SKM-1 treated with dmso at 0.1 percent for 144 hours (cell line): ENCODE measurements around the gene PSMD5.

Source experiments
- DNase-seq: peaks from one replicate; lab custom pipeline; 2025; ENCODE audit not compliant: unreplicated experiment; lab: John Stamatoyannopoulos, UW

The PSMD5 gene

GRCh38 chr9:120855827-120856670 is 13.3 kb upstream of the PSMD5 start:
- DNase-seq: no peak

DNA sequence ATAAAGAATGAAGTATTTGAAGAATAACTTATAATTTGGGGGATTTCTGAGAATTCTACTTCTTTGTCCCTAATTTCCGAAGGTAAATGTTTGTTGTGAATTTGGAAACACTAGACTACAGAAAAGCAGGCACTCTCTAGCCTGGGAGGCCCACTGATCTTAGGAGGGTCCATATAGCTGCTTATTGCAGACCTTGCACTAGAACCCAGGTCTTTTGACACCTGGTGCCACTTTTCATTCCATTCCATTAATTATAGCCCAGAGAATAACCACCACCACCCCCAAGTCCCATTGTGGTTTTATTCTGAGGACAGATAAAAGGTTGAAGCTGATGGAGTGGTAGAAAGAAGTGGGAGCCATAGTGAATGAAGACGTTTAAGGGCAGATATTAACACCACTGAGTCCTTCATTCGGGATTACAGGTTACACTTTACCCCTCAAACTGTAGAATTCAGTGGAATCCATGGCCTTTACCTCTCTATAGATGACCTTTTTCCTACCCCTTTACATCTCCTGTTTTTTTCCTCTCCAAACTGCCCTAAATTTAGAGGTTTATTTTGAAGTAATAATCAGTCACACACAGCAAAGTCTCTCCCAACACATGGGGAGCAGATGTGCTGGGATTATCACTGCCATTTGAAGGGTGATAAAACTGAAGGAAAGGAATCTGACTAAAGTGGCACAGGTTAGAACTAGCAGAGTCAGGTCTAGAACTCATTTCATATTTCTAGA is 12.0 kb upstream of the PSMD5 start:
- DNase-seq: no peak

DNA sequence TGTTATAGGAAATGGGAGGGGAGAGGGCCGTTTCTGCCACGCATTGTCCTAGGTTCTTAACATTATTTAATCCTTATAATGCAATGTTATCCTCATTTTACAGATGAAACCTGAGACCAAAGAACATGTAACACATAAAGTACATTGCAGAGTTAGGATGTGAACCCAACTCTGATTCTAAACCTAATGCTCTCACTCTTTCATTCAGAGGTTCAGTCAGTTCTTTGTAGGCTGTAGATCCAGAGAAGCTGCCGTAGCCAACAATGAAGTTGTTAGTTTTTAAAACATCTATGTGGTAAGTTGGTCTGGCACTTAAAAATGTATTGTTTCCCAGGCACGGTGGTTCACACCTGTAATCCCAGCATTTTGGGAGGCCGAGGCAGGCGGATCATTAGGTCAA is 10.5 kb upstream of the PSMD5 start:
- DNase-seq: no peak

- no peak for DNase-seq
Observed at GRCh38 chr9:120852240-120853010, 9.7 kb upstream of the PSMD5 start.

- no peak for DNase-seq
Observed at GRCh38 chr9:120851449-120851848, 8.7 kb upstream of the PSMD5 start.

GRCh38 chr9:120850315-120850714 is 7.6 kb upstream of the PSMD5 start:
- DNase-seq: no peak

DNA sequence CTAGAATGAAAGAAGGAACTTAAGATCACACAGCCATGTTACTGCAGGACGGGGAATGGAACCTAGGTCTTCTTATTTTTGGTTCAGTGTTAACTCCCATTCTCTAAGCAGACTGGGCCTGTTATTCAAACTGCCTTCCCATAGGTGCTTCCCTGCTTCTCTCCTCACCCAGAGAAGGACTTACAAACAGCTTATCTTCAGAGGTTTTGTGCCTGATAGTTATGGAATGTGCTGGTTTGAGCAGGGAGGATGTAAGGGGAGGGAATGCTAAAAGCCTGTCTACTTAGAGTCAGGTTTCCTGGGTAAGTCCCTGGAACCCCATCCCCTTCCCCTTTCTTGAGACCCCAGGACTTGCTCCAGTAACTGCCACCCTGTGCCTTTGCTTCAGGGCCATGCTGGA is 4.2 kb upstream of the PSMD5 start:
- DNase-seq: no peak

DNA sequence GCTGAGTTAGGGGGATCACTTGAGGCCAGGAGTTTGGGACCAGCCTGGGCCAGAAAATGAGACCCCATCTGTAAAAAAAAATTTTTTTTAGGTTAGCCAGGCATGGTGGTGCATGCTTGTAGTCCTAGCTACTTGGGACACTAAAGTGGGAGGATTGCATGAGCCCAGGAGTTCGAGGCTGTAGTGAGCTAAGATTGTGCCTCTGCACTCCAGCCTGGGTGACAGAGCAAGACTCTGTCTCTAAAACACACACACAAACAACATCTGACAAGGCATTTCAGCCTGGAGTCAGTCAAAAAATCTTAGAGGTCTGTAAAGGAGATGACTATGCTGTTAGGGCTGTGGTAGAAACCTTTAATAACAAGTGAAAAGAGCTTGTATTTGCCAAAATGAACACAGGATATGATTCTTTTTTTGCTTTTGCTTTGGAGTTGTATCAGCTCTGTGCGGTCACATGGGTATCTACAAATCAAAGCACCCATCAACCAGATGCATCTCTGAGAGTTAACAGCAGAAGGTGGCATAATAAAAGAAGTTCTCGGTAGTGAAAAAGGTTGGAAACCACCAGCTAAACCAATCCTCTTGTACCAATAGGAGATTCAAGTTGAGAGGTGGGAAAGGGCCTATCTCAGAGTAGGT is 3.6 kb upstream of the PSMD5 start:
- DNase-seq: no peak

GRCh38 chr9:120845255-120845654 is 2.5 kb upstream of the PSMD5 start:
- no peak for DNase-seq

GRCh38 chr9:120841930-120842684 is 615 bp downstream of the PSMD5 start:
- no peak for DNase-seq

DNA sequence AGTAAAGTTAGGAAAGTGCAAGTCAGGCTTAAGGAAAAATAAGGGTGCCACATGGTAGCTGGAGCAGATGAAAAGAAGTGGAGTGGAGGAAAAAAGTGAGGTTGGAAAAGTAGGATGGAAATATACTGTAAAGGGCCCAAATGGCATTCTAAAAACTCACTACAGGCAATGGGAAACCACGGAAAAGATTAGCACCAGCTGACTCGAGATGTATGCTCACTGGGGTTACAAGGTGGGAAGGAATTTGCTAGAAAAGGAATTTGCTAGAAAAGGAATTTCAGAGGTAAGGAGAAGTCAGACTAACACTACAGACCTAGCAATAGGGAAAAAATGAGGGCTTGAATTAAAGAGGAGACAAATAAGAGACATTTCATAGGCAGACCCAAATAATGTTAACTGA is 3.6 kb downstream of the PSMD5 start:
- DNase-seq: no peak

GRCh38 chr9:120837921-120838320 is 4.8 kb downstream of the PSMD5 start:
- DNase-seq: no peak

DNA sequence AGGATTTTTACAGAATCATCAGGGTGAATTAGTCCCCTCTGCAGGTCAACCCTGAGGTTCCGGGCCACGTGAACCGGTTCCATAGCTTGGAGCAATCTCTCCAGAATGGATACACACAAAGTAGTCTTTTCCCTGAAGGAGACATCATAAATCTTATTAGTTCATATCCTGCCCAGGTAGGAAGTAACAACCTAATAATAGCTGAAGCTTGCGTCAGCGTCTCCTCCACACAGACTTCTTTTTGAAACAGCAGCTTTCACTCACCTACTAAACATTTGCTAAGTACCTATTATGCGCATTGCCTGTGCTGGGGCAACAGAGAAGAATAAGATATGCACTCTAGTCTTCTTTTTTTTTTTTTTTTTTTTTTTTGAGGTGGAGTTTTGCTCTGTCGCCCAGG is 9.4 kb downstream of the PSMD5 start:
- no peak for DNase-seq

- DNase-seq: no peak
Observed at GRCh38 chr9:120832807-120833206, 9.9 kb downstream of the PSMD5 start.

- no peak for DNase-seq
Observed at GRCh38 chr9:120830865-120831264, 11.9 kb downstream of the PSMD5 start.

- no peak for DNase-seq
Observed at GRCh38 chr9:120830151-120830550, 12.6 kb downstream of the PSMD5 start.

DNA sequence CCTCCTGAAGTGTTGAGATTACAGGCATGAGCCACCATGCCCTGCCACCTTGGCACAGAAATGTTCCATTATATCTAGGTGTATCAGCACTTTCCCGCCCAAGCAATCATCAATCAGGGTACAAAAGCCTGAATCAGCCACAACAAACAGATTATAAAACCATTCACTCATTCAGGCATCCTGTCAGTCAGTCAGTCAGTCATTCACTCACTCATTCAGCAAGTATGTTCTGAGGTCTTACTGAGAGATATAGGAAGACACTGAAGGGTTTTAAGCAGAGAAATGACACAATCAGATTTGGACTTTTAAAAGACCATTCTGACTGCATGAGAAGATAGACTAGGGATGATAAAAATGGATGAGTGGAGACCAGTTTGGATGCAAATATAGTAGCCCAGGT is 13.1 kb downstream of the PSMD5 start:
- no peak for DNase-seq

GRCh38 chr9:120820095-120820494 is 22.6 kb downstream of the PSMD5 start:
- no peak for DNase-seq

- no peak for DNase-seq
Observed at GRCh38 chr9:120818595-120818994, 24.1 kb downstream of the PSMD5 start.

GRCh38 chr9:120815075-120815474 is 27.6 kb downstream of the PSMD5 start:
- no peak for DNase-seq

- DNase-seq: no peak
Observed at GRCh38 chr9:120808931-120809330, 33.8 kb downstream of the PSMD5 start.
